BLaER1 (cell line): ENCODE results near the gene MS4A13.
"Not testable (repeated sequence)": the region's sequence is repeated elsewhere in the genome, so short reads cannot be mapped to it uniquely, and the experiment has no call there.

ENCODE experiments used
- H3K27ac ChIP-seq: shearing (Covaris generic); formaldehyde crosslinking; 2 replicates; pipeline ENCODE4 v1.8.1; 2022
- H3K27me3 ChIP-seq: shearing (Covaris generic); formaldehyde crosslinking; 2 replicates; pipeline ENCODE4 v1.8.1; 2022
- H3K36me3 ChIP-seq: shearing (Covaris generic); formaldehyde crosslinking; 2 replicates; pipeline ENCODE4 v1.8.1; 2022
- H3K4me1 ChIP-seq: shearing (Covaris generic); formaldehyde crosslinking; 2 replicates; pipeline ENCODE4 v1.8.1; 2022
- H3K4me2 ChIP-seq: shearing (Covaris generic); formaldehyde crosslinking; 2 replicates; pipeline ENCODE4 v1.8.1; 2022
- H3K4me3 ChIP-seq: shearing (Covaris generic); formaldehyde crosslinking; 2 replicates; pipeline ENCODE4 v1.8.1; 2022
- H3K9ac ChIP-seq: shearing (Covaris generic); formaldehyde crosslinking; 2 replicates; pipeline ENCODE4 v1.8.1; 2022
- H3K9me3 ChIP-seq: shearing (Covaris generic); formaldehyde crosslinking; 2 replicates; pipeline ENCODE4 v1.8.1; 2022
- H4K20me1 ChIP-seq: shearing (Covaris generic); formaldehyde crosslinking; 2 replicates; pipeline ENCODE4 v1.8.1; 2022
- Cebpa-rat ChIP-seq: shearing (Covaris generic); IDR thresholded peaks from 2 replicates; pipeline ENCODE4 v1.8.1; 2022

MS4A13 gene

GRCh38 chr11:60500276-60500910, 14.8 kb upstream of the MS4A13 start:
- no peak overlapping the region for H3K27ac ChIP-seq
- no peaks in the 10 kb centered on the region for H3K36me3 ChIP-seq
- H3K4me1 ChIP-seq: peaks cover 49% of the 10 kb centered on the region
- H3K4me2 ChIP-seq: no peak overlapping the region; the same call in 1 of the 2 replicates
- no peaks in the 10 kb centered on the region for H4K20me1 ChIP-seq
- no peak for TF ChIP-seq Cebpa-rat
- H3K27me3 ChIP-seq: no peaks in the 10 kb centered on the region
- no peak overlapping the region for H3K4me3 ChIP-seq
- H3K9ac ChIP-seq: no peak overlapping the region
- peaks cover 11% of the 10 kb centered on the region; the same call in 1 of the 2 replicates for H3K9me3 ChIP-seq

- no peak for TF ChIP-seq Cebpa-rat
- Histone ChIP-seq H3K27me3 (no peaks in the 10 kb centered on the region), H3K4me3 (no peak overlapping the region)
Measured at GRCh38 chr11:60502221-60502775, 12.9 kb upstream of the MS4A13 start.

GRCh38 chr11:60504219-60504905, 10.8 kb upstream of the MS4A13 start:
- Histone ChIP-seq H3K4me2 (peak overlapping the region; percentile 40), H3K4me3 (no peak overlapping the region), H3K36me3 (no peaks in the 10 kb centered on the region), H3K4me1 (peaks cover 26% of the 10 kb centered on the region), H3K9ac (no peak overlapping the region), H3K9me3 (peaks cover 18% of the 10 kb centered on the region), H4K20me1 (no peaks in the 10 kb centered on the region), H3K27me3 (no peaks in the 10 kb centered on the region), H3K27ac (no peak overlapping the region)
- TF ChIP-seq Cebpa-rat: no peak

More at GRCh38 chr11:60502221-60502775, 12.9 kb upstream of the MS4A13 start:
- H3K27ac ChIP-seq: no peak overlapping the region
- peaks cover 46% of the 10 kb centered on the region for H3K4me1 ChIP-seq
- H3K9ac ChIP-seq: no peak overlapping the region
- H3K9me3 ChIP-seq: peaks cover 14% of the 10 kb centered on the region; the same call in 1 of the 2 replicates
- no peaks in the 10 kb centered on the region for H4K20me1 ChIP-seq
- no peaks in the 10 kb centered on the region for H3K36me3 ChIP-seq
- H3K4me2 ChIP-seq: no peak overlapping the region

GRCh38 chr11:60509609-60510008, 5.6 kb upstream of the MS4A13 start:
- not testable (repeated sequence) for H3K36me3 ChIP-seq, H3K27ac ChIP-seq, H4K20me1 ChIP-seq, H3K4me3 ChIP-seq, H3K27me3 ChIP-seq, H3K9ac ChIP-seq, H3K4me2 ChIP-seq
- Histone ChIP-seq H3K9me3 (peaks cover 24% of the 10 kb centered on the region), H3K4me1 (peaks cover 18% of the 10 kb centered on the region)

- not testable (repeated sequence) for H3K27me3 ChIP-seq, H3K4me3 ChIP-seq, H3K27ac ChIP-seq, H3K4me2 ChIP-seq, H3K36me3 ChIP-seq, H4K20me1 ChIP-seq, H3K9ac ChIP-seq
- Histone ChIP-seq H3K4me1 (peaks cover 16% of the 10 kb centered on the region), H3K9me3 (peaks cover 20% of the 10 kb centered on the region)
Measured at GRCh38 chr11:60510209-60510608, 5.0 kb upstream of the MS4A13 start.

- no peak overlapping the region for H3K4me3 ChIP-seq
- H3K36me3 ChIP-seq: no peaks in the 10 kb centered on the region
- no peak overlapping the region for H3K9ac ChIP-seq
- no peaks in the 10 kb centered on the region for H4K20me1 ChIP-seq
- TF ChIP-seq Cebpa-rat: no peak
- H3K27me3 ChIP-seq: no peaks in the 10 kb centered on the region
- no peak overlapping the region for H3K27ac ChIP-seq
- H3K9me3 ChIP-seq: peaks cover 14% of the 10 kb centered on the region
- peaks cover 16% of the 10 kb centered on the region for H3K4me1 ChIP-seq
- peak overlapping the region; percentile 44 for H3K4me2 ChIP-seq
Measured at GRCh38 chr11:60511393-60511792, 3.8 kb upstream of the MS4A13 start.

GRCh38 chr11:60512651-60513225, 2.5 kb upstream of the MS4A13 start:
- Histone ChIP-seq H3K27ac (no peak overlapping the region), H3K9me3 (peaks cover 14% of the 10 kb centered on the region), H3K27me3 (no peaks in the 10 kb centered on the region)

GRCh38 chr11:60513496-60514460, 1.4 kb upstream of the MS4A13 start:
- Histone ChIP-seq H3K27ac (no peak overlapping the region), H3K36me3 (no peaks in the 10 kb centered on the region), H3K9ac (no peak overlapping the region), H3K9me3 (peaks cover 14% of the 10 kb centered on the region), H3K4me3 (no peak overlapping the region), H3K4me1 (peaks cover 16% of the 10 kb centered on the region), H3K4me2 (no peak overlapping the region), H3K27me3 (no peaks in the 10 kb centered on the region), H4K20me1 (no peaks in the 10 kb centered on the region)
- TF ChIP-seq Cebpa-rat: no peak

More at GRCh38 chr11:60512651-60513225, 2.5 kb upstream of the MS4A13 start:
- Histone ChIP-seq H4K20me1 (no peaks in the 10 kb centered on the region), H3K4me1 (peaks cover 16% of the 10 kb centered on the region), H3K4me2 (no peak overlapping the region), H3K36me3 (no peaks in the 10 kb centered on the region), H3K4me3 (no peak overlapping the region), H3K9ac (no peak overlapping the region)
- TF ChIP-seq Cebpa-rat: no peak

- TF ChIP-seq Cebpa-rat: no peak
- 0 out of 2 replicates have a peak overlapping the region, but pooled peaks have one; percentile 27 for H3K4me2 ChIP-seq
Measured at GRCh38 chr11:60528465-60528864, 13.3 kb downstream of the MS4A13 start.

More at GRCh38 chr11:60528465-60528864, 13.3 kb downstream of the MS4A13 start:
- no peak overlapping the region for H3K4me3 ChIP-seq
- H3K36me3 ChIP-seq: no peaks in the 10 kb centered on the region
- no peaks in the 10 kb centered on the region for H3K27me3 ChIP-seq
- no peak overlapping the region for H3K9ac ChIP-seq
- no peak overlapping the region for H3K27ac ChIP-seq
- H3K4me1 ChIP-seq: peaks cover 26% of the 10 kb centered on the region
- H4K20me1 ChIP-seq: no peaks in the 10 kb centered on the region
- peaks cover 20% of the 10 kb centered on the region for H3K9me3 ChIP-seq
